BE2C (cell line): Measurements from ENCODE around the gene SH3GLB2.
A peak's percentile ranks its signal among the peaks of the same experiment; 100 is the strongest.

Experiments
- DNase-seq: peaks from one replicate; pipeline ENCODE4 v3.0.0-alpha.2; 2020
- H3K27me3 ChIP-seq: fragments of 250-450 bp; sonication (Bioruptor Pico); 2 replicates; pipeline ENCODE4 v1.5.1; 2020; ENCODE audit warnings: mild to moderate bottlenecking
- H3K36me3 ChIP-seq: fragments of 250-450 bp; sonication (Bioruptor Pico); 2 replicates; pipeline ENCODE4 v1.5.1; 2020; ENCODE audit warnings: mild to moderate bottlenecking
- H3K4me1 ChIP-seq: fragments of 250-450 bp; sonication (Bioruptor Pico); 2 replicates; pipeline ENCODE4 v1.5.1; 2020
- H3K4me3 ChIP-seq: 2 replicates; pipeline ENCODE4 v1.5.1; 2011; ENCODE audit warnings: low read depth, low read length
- H3K9me3 ChIP-seq: fragments of 250-450 bp; sonication (Bioruptor Pico); 2 replicates; pipeline ENCODE4 v1.5.1; 2020
- CTCF ChIP-seq: IDR thresholded peaks from 2 replicates; pipeline ENCODE4 v1.5.1; 2012; ENCODE audit warnings: mild to moderate bottlenecking, low read depth, low read length

SH3GLB2 gene

GRCh38 chr9:129011761-129012181 is 16.4 kb downstream of the SH3GLB2 start:
- no peaks in the 10 kb centered on the region for H3K9me3 ChIP-seq
- peaks cover 21% of the 10 kb centered on the region for H3K4me1 ChIP-seq
- H3K4me3 ChIP-seq, result no peak overlapping the region
- no peak for TF ChIP-seq CTCF
- peaks cover 48% of the 10 kb centered on the region for H3K36me3 ChIP-seq
- H3K27me3 ChIP-seq, result no peaks in the 10 kb centered on the region
- DNase-seq, result peak; percentile 55

- Histone ChIP-seq H3K4me1 (peaks cover 21% of the 10 kb centered on the region), H3K9me3 (no peaks in the 10 kb centered on the region), H3K36me3 (peaks cover 53% of the 10 kb centered on the region), H3K4me3 (no peak overlapping the region), H3K27me3 (no peaks in the 10 kb centered on the region)
- TF ChIP-seq CTCF, result no peak
- DNase-seq, result no peak
These were observed 17.0 kb downstream of the SH3GLB2 start for GRCh38 chr9:129011170-129011569.

GRCh38 chr9:129010267-129010975 is 17.7 kb downstream of the SH3GLB2 start:
- peaks cover 60% of the 10 kb centered on the region for H3K36me3 ChIP-seq
- no peak for TF ChIP-seq CTCF
- no peak for DNase-seq

GRCh38 chr9:129009584-129010141 is 18.5 kb downstream of the SH3GLB2 start:
- H3K9me3 ChIP-seq, result no peaks in the 10 kb centered on the region
- no peaks in the 10 kb centered on the region for H3K27me3 ChIP-seq
- no peak overlapping the region for H3K4me3 ChIP-seq
- H3K36me3 ChIP-seq, result peaks cover 68% of the 10 kb centered on the region
- no peak for DNase-seq
- peaks cover 21% of the 10 kb centered on the region for H3K4me1 ChIP-seq
- TF ChIP-seq CTCF, result no peak

More at GRCh38 chr9:129010267-129010975, 17.7 kb downstream of the SH3GLB2 start:
- Histone ChIP-seq H3K27me3 (no peaks in the 10 kb centered on the region), H3K9me3 (no peaks in the 10 kb centered on the region), H3K4me1 (peaks cover 21% of the 10 kb centered on the region), H3K4me3 (no peak overlapping the region)

- peaks cover 65% of the 10 kb centered on the region for H3K36me3 ChIP-seq
These were observed 19.0 kb downstream of the SH3GLB2 start for GRCh38 chr9:129008986-129009583.

More at GRCh38 chr9:129008986-129009583, 19.0 kb downstream of the SH3GLB2 start:
- Histone ChIP-seq H3K4me1 (peaks cover 21% of the 10 kb centered on the region), H3K9me3 (no peaks in the 10 kb centered on the region), H3K4me3 (no peak overlapping the region), H3K27me3 (no peaks in the 10 kb centered on the region)
- DNase-seq, result no peak
- TF ChIP-seq CTCF, result no peak
